Lower lobe of right lung (tissue), 2 donors: ENCODE data around the gene LONP2. TPM values are rescaled to one million over a fixed set of nuclear protein-coding genes. Genes with fewer than 3 reads are reported as not detected.

Experiments used
- ATAC-seq, 2 donors: fragments of 200-7000 bp; cut with Tn5 transposase; one replicate each; pipeline ENCODE4 v1.9.1; 2020 to 2022; ENCODE audit warnings: mild to moderate bottlenecking in 2 of 2, moderate library complexity in 2 of 2
- DNase-seq: peaks from one replicate; pipeline ENCODE4 v3.0.0-alpha.2; 2020
- H3K27ac ChIP-seq: fragments of 200-600 bp; one replicate; pipeline ENCODE4 v1.8.0; 2022
- H3K27me3 ChIP-seq: fragments of 200-600 bp; one replicate; pipeline ENCODE4 v1.8.0; 2022; ENCODE audit warnings: low read depth
- H3K36me3 ChIP-seq: fragments of 200-600 bp; one replicate; pipeline ENCODE4 v1.8.0; 2022; ENCODE audit warnings: mild to moderate bottlenecking
- H3K4me1 ChIP-seq: fragments of 200-600 bp; one replicate; pipeline ENCODE4 v1.8.0; 2022
- H3K4me3 ChIP-seq: fragments of 200-600 bp; one replicate; pipeline ENCODE4 v1.8.0; 2022; ENCODE audit warnings: mild to moderate bottlenecking
- H3K9me3 ChIP-seq: fragments of 200-600 bp; one replicate; pipeline ENCODE4 v1.8.0; 2022
- CTCF ChIP-seq: fragments of 200-600 bp; IDR thresholded peaks from one replicate; pipeline ENCODE4 v1.8.0; 2022; ENCODE audit warnings: antibody characterized with exemption, mild to moderate bottlenecking
- intact Hi-C: fragments of 100-400 bp; cut with DNase I; formaldehyde crosslinking; loops from one replicate; pipeline ENCODE4 v1.11.0; 2022
- total RNA-seq: library from RNA; stranded (reverse); fragmentation: NEBNext Ultra II Directional; extraction: Animal tissue kit (Norgen Biotek cat#: 25700); gene quantifications from one replicate; pipeline ENCODE4 v1.2.1, GENCODE V29; 2021
- donor health status: DM: no; HTN: yes; CAD: no; lungs with severe emphysema.

LONP2 gene
- total RNA-seq, 1 donor from 2014 or later = 61.0 TPM

- no peak for TF ChIP-seq CTCF
- peak in 1 of 2 donors; percentile 5 for ATAC-seq
- peaks cover 59% of the 10 kb centered on the region for H3K4me1 ChIP-seq
Measured at GRCh38 chr16:48383877-48384519, 139.9 kb downstream of the LONP2 start.

GRCh38 chr16:48384520-48385252 is 140.6 kb downstream of the LONP2 start:
- Histone ChIP-seq H3K36me3 (no peaks in the 10 kb centered on the region), H3K27ac (peak overlapping the region; percentile 99), H3K4me3 (peak overlapping the region; percentile 89), H3K27me3 (no peaks in the 10 kb centered on the region), H3K9me3 (no peaks in the 10 kb centered on the region), H3K4me1 (peaks cover 52% of the 10 kb centered on the region)
- intact Hi-C loops = no loop called here
- ATAC-seq (peak; percentile 72 to 79), DNase-seq (peak; percentile 80)
- TF ChIP-seq CTCF = no peak

More at GRCh38 chr16:48383877-48384519, 139.9 kb downstream of the LONP2 start:
- Histone ChIP-seq H3K36me3 (no peaks in the 10 kb centered on the region), H3K4me3 (peak overlapping the region; percentile 89), H3K9me3 (no peaks in the 10 kb centered on the region), H3K27me3 (no peaks in the 10 kb centered on the region), H3K27ac (peak overlapping the region; percentile 99)
- no peak for DNase-seq
- intact Hi-C loops = no loop called here

GRCh38 chr16:48385253-48386150 is 141.4 kb downstream of the LONP2 start, which contains the start of gene SIAH1:
TSS of gene SIAH1 (minus strand) at chr16:48385413. CDS start at chr16:48362428, 22,985 bp downstream.
- Histone ChIP-seq H3K4me3 (peak within 1 kb of the TSS; percentile 89), H3K4me1 (peaks cover 44% of the 10 kb centered on the region), H3K36me3 (no peaks in the 10 kb centered on the region), H3K27ac (peak within 1 kb of the TSS; percentile 99), H3K27me3 (no peaks in the 10 kb centered on the region), H3K9me3 (no peaks in the 10 kb centered on the region)
- ATAC-seq = peak; percentile 95 to 96
- TF ChIP-seq CTCF = no peak
- peak; percentile 88 for DNase-seq
- intact Hi-C loops = no loop called here

- no peak overlapping the region for H3K4me3 ChIP-seq
- ATAC-seq (no peak), DNase-seq (no peak)
- H3K9me3 ChIP-seq = no peaks in the 10 kb centered on the region
- H3K36me3 ChIP-seq = no peaks in the 10 kb centered on the region
- H3K27me3 ChIP-seq = no peaks in the 10 kb centered on the region
- intact Hi-C loops = no loop called here
- no peak for TF ChIP-seq CTCF
- H3K27ac ChIP-seq = no peak overlapping the region
- H3K4me1 ChIP-seq = peaks cover 32% of the 10 kb centered on the region
Measured at GRCh38 chr16:48386559-48387312, 142.6 kb downstream of the LONP2 start.

- TF ChIP-seq CTCF = no peak
- no peak for DNase-seq
Measured at GRCh38 chr16:48392407-48392806, 148.3 kb downstream of the LONP2 start.

More at GRCh38 chr16:48392407-48392806, 148.3 kb downstream of the LONP2 start:
- H3K27me3 ChIP-seq = no peaks in the 10 kb centered on the region
- H3K27ac ChIP-seq = no peak overlapping the region
- H3K4me3 ChIP-seq = no peak overlapping the region
- no peaks in the 10 kb centered on the region for H3K9me3 ChIP-seq
- no peaks in the 10 kb centered on the region for H3K36me3 ChIP-seq
- intact Hi-C loops = no loop called here
- H3K4me1 ChIP-seq = no peaks in the 10 kb centered on the region
- ATAC-seq = no peak
